ENCODE results near the gene VSIG1. TPM values are rescaled to one million over a fixed set of nuclear protein-coding genes. Genes with fewer than 3 reads are reported as not detected.

Gene VSIG1
- polyA plus RNA-seq, 1 donor, result 0.22 TPM

DNA sequence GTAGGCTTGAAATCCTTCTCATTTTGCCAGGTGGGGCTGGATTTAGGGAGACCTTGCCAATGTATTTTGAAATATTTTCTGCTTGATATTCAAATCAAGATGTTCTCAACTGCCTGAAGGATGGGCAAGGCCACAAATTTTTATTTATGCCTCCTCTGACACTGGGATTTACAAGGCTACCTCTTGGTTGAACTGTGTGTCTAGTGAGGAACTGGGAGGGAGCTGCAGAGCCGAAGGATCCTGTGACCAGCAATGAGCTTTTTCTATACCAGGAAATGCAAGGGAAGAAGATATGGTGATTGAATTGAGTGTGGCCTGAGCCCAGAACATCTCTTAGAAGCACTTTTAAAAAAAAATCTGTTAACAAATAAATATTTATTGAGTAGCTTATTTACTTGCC is 14.9 kb downstream of the VSIG1 start:
- no CpG with 5 or more reads among the region's 1 CpG for WGBS (ENCODE audit: insufficient coverage, low lambda C conversion rate)
- no peaks in the 10 kb centered on the region for H3K36me3 ChIP-seq (ENCODE audit: control insufficient read depth, insufficient read depth, low read length)
- no peaks in the 10 kb centered on the region for H3K9me3 ChIP-seq (ENCODE audit: control insufficient read depth, low read depth, low read length)
- no peak overlapping the region for H3K27ac ChIP-seq (ENCODE audit: low read length)
- DNase-seq, result no peak
- H3K4me1 ChIP-seq (ENCODE audit: control insufficient read depth, insufficient read depth, low read length), result no peaks in the 10 kb centered on the region
- H3K27me3 ChIP-seq (ENCODE audit: control insufficient read depth, insufficient read depth, low read length), result no peaks in the 10 kb centered on the region
- H3K4me3 ChIP-seq (ENCODE audit: low read length), result no peak overlapping the region

GRCh38 chrX:108064001-108064400 is 19.1 kb downstream of the VSIG1 start:
- H3K4me3 ChIP-seq (ENCODE audit: low read length), result no peak overlapping the region
- no CpG with 5 or more reads among the region's 1 CpG for WGBS (ENCODE audit: insufficient coverage, low lambda C conversion rate)
- no peaks in the 10 kb centered on the region for H3K4me1 ChIP-seq (ENCODE audit: control insufficient read depth, insufficient read depth, low read length)
- no peaks in the 10 kb centered on the region for H3K9me3 ChIP-seq (ENCODE audit: control insufficient read depth, low read depth, low read length)
- no peak for DNase-seq
- H3K27me3 ChIP-seq (ENCODE audit: control insufficient read depth, insufficient read depth, low read length), result no peaks in the 10 kb centered on the region
- H3K36me3 ChIP-seq (ENCODE audit: control insufficient read depth, insufficient read depth, low read length), result no peaks in the 10 kb centered on the region
- H3K27ac ChIP-seq (ENCODE audit: low read length), result no peak overlapping the region

GRCh38 chrX:108064613-108065012 is 19.7 kb downstream of the VSIG1 start:
- Histone ChIP-seq H3K27me3 (ENCODE audit: control insufficient read depth, insufficient read depth, low read length) (no peaks in the 10 kb centered on the region), H3K4me3 (ENCODE audit: low read length) (no peak overlapping the region), H3K27ac (ENCODE audit: low read length) (no peak overlapping the region), H3K4me1 (ENCODE audit: control insufficient read depth, insufficient read depth, low read length) (no peaks in the 10 kb centered on the region), H3K9me3 (ENCODE audit: control insufficient read depth, low read depth, low read length) (no peaks in the 10 kb centered on the region), H3K36me3 (ENCODE audit: control insufficient read depth, insufficient read depth, low read length) (no peaks in the 10 kb centered on the region)
- no CpG with 5 or more reads among the region's 2 CpGs for WGBS (ENCODE audit: insufficient coverage, low lambda C conversion rate)
- DNase-seq, result no peak

GRCh38 chrX:108068121-108068520 is 23.3 kb downstream of the VSIG1 start:
- no peaks in the 10 kb centered on the region for H3K36me3 ChIP-seq (ENCODE audit: control insufficient read depth, insufficient read depth, low read length)
- no peaks in the 10 kb centered on the region for H3K9me3 ChIP-seq (ENCODE audit: control insufficient read depth, low read depth, low read length)
- H3K4me1 ChIP-seq (ENCODE audit: control insufficient read depth, insufficient read depth, low read length), result no peaks in the 10 kb centered on the region
- H3K27ac ChIP-seq (ENCODE audit: low read length), result no peak overlapping the region
- no peak for DNase-seq
- H3K27me3 ChIP-seq (ENCODE audit: control insufficient read depth, insufficient read depth, low read length), result no peaks in the 10 kb centered on the region
- H3K4me3 ChIP-seq (ENCODE audit: low read length), result no peak overlapping the region
- WGBS (ENCODE audit: insufficient coverage, low lambda C conversion rate), result no CpG with 5 or more reads among the region's 1 CpG

GRCh38 chrX:108070891-108071290 is 26.0 kb downstream of the VSIG1 start:
- H3K4me1 ChIP-seq (ENCODE audit: control insufficient read depth, insufficient read depth, low read length), result no peaks in the 10 kb centered on the region
- WGBS (ENCODE audit: insufficient coverage, low lambda C conversion rate), result no CpG with 5 or more reads among the region's 4 CpGs
- H3K4me3 ChIP-seq (ENCODE audit: low read length), result no peak overlapping the region
- DNase-seq, result no peak
- H3K36me3 ChIP-seq (ENCODE audit: control insufficient read depth, insufficient read depth, low read length), result no peaks in the 10 kb centered on the region
- no peaks in the 10 kb centered on the region for H3K9me3 ChIP-seq (ENCODE audit: control insufficient read depth, low read depth, low read length)
- H3K27ac ChIP-seq (ENCODE audit: low read length), result no peak overlapping the region
- H3K27me3 ChIP-seq (ENCODE audit: control insufficient read depth, insufficient read depth, low read length), result no peaks in the 10 kb centered on the region

DNA sequence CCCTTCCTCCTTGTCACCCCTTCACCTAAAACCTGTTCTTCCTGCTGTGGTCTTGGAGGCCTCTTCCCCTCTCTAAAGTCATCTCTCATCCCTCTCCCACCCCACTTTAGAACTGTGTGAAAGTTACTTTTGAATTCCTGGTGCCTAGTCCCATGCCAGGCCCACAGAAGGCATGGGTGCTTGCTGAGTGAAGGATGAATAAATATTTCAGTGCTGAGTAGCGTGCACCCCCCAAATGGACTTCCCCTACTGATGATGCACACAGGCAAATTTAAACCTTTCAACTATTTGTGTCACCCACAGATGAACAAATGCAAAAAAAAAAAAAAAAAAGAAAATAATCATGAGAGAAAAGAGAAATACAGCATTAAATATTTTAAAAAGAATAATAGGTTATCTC is 26.7 kb downstream of the VSIG1 start:
- Histone ChIP-seq H3K9me3 (ENCODE audit: control insufficient read depth, low read depth, low read length) (no peaks in the 10 kb centered on the region), H3K4me3 (ENCODE audit: low read length) (no peak overlapping the region), H3K36me3 (ENCODE audit: control insufficient read depth, insufficient read depth, low read length) (no peaks in the 10 kb centered on the region), H3K4me1 (ENCODE audit: control insufficient read depth, insufficient read depth, low read length) (no peaks in the 10 kb centered on the region), H3K27ac (ENCODE audit: low read length) (no peak overlapping the region), H3K27me3 (ENCODE audit: control insufficient read depth, insufficient read depth, low read length) (no peaks in the 10 kb centered on the region)
- no CpG with 5 or more reads among the region's 1 CpG for WGBS (ENCODE audit: insufficient coverage, low lambda C conversion rate)
- no peak for DNase-seq

GRCh38 chrX:108072746-108073145 is 27.9 kb downstream of the VSIG1 start:
- Histone ChIP-seq H3K36me3 (ENCODE audit: control insufficient read depth, insufficient read depth, low read length) (no peaks in the 10 kb centered on the region), H3K27me3 (ENCODE audit: control insufficient read depth, insufficient read depth, low read length) (no peaks in the 10 kb centered on the region), H3K4me1 (ENCODE audit: control insufficient read depth, insufficient read depth, low read length) (no peaks in the 10 kb centered on the region), H3K9me3 (ENCODE audit: control insufficient read depth, low read depth, low read length) (no peaks in the 10 kb centered on the region), H3K4me3 (ENCODE audit: low read length) (no peak overlapping the region), H3K27ac (ENCODE audit: low read length) (no peak overlapping the region)
- no CpG with 5 or more reads among the region's 5 CpGs for WGBS (ENCODE audit: insufficient coverage, low lambda C conversion rate)
- no peak for DNase-seq

- H3K9me3 ChIP-seq (ENCODE audit: control insufficient read depth, low read depth, low read length), result no peaks in the 10 kb centered on the region
- H3K27me3 ChIP-seq (ENCODE audit: control insufficient read depth, insufficient read depth, low read length), result no peaks in the 10 kb centered on the region
- WGBS (ENCODE audit: insufficient coverage, low lambda C conversion rate), result no CpG with 5 or more reads among the region's 2 CpGs
- H3K27ac ChIP-seq (ENCODE audit: low read length), result no peak overlapping the region
- H3K4me3 ChIP-seq (ENCODE audit: low read length), result no peak overlapping the region
- DNase-seq, result no peak
- H3K4me1 ChIP-seq (ENCODE audit: control insufficient read depth, insufficient read depth, low read length), result no peaks in the 10 kb centered on the region
- H3K36me3 ChIP-seq (ENCODE audit: control insufficient read depth, insufficient read depth, low read length), result peaks cover 5% of the 10 kb centered on the region
These were observed 36.2 kb downstream of the VSIG1 start for GRCh38 chrX:108081110-108081509.

- Histone ChIP-seq H3K9me3 (ENCODE audit: control insufficient read depth, low read depth, low read length) (no peaks in the 10 kb centered on the region), H3K4me3 (ENCODE audit: low read length) (no peak overlapping the region), H3K36me3 (ENCODE audit: control insufficient read depth, insufficient read depth, low read length) (peaks cover 15% of the 10 kb centered on the region), H3K4me1 (ENCODE audit: control insufficient read depth, insufficient read depth, low read length) (peaks cover 3% of the 10 kb centered on the region), H3K27me3 (ENCODE audit: control insufficient read depth, insufficient read depth, low read length) (no peaks in the 10 kb centered on the region), H3K27ac (ENCODE audit: low read length) (peak overlapping the region; percentile 45)
- no CpG with 5 or more reads among the region's 6 CpGs for WGBS (ENCODE audit: insufficient coverage, low lambda C conversion rate)
- DNase-seq, result no peak
These were observed 42.9 kb downstream of the VSIG1 start for GRCh38 chrX:108087792-108088191.

DNA sequence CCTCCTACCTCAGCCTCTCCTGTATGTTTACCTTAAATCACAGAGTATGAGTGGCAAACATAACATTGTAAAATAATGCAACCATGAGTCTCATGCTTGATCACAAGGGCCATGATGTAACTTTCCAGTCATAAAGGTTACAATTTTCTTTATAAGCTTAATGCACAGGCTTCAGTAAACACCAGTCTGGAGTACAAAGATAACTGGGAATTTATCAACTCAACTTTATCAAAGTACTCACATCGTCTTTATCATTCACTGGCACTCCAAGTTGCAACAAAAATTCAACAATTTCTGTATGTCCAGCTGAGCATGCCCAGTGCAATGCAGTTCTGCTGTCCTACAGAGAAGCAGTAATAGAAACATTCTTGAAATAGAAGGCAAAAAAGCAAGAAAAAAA is 43.6 kb downstream of the VSIG1 start:
- Histone ChIP-seq H3K4me3 (ENCODE audit: low read length) (no peak overlapping the region), H3K9me3 (ENCODE audit: control insufficient read depth, low read depth, low read length) (no peaks in the 10 kb centered on the region), H3K36me3 (ENCODE audit: control insufficient read depth, insufficient read depth, low read length) (peaks cover 15% of the 10 kb centered on the region), H3K4me1 (ENCODE audit: control insufficient read depth, insufficient read depth, low read length) (peaks cover 3% of the 10 kb centered on the region), H3K27ac (ENCODE audit: low read length) (peak overlapping the region; percentile 45), H3K27me3 (ENCODE audit: control insufficient read depth, insufficient read depth, low read length) (no peaks in the 10 kb centered on the region)
- no CpG with 5 or more reads among the region's 1 CpG for WGBS (ENCODE audit: insufficient coverage, low lambda C conversion rate)
- peak; percentile 56 to 86 for DNase-seq

- H3K36me3 ChIP-seq (ENCODE audit: control insufficient read depth, insufficient read depth, low read length), result peaks cover 10% of the 10 kb centered on the region
- DNase-seq, result peak in 1 of 2 donors; percentile 45
- WGBS (ENCODE audit: insufficient coverage, low lambda C conversion rate), result no CpG with 5 or more reads among the region's 20 CpGs
- H3K27me3 ChIP-seq (ENCODE audit: control insufficient read depth, insufficient read depth, low read length), result no peaks in the 10 kb centered on the region
- no peaks in the 10 kb centered on the region for H3K9me3 ChIP-seq (ENCODE audit: control insufficient read depth, low read depth, low read length)
- H3K27ac ChIP-seq (ENCODE audit: low read length), result peak overlapping the region; percentile 85
- peaks cover 3% of the 10 kb centered on the region for H3K4me1 ChIP-seq (ENCODE audit: control insufficient read depth, insufficient read depth, low read length)
- peak overlapping the region; percentile 73 for H3K4me3 ChIP-seq (ENCODE audit: low read length)
These were observed 45.8 kb downstream of the VSIG1 start for GRCh38 chrX:108090491-108091263.

All from large intestine (tissue), 3 donors.